K562 (cell line): Measurements from ENCODE around the gene MAML3.

Experiments
- BACH1 ChIP-seq: fragments of 200-800 bp; sonication (Bioruptor generic); IDR thresholded peaks from 2 replicates; pipeline ENCODE4 v1.6.1; 2016; ENCODE audit warnings: missing genetic modification characterization, missing compliant biosample characterization
- KAT2B ChIP-seq: IDR thresholded peaks from one replicate; pipeline ENCODE4 v1.6.1; 2012; ENCODE audit warnings: low read depth, mild to moderate bottlenecking, control low read depth, inconsistent platforms, low read length, moderate library complexity
- MYC ChIP-seq, 2 experiments: fragments of 250-450 bp in 1 of 2; sonication (Bioruptor Pico) in 1 of 2; IDR thresholded peaks; 2 replicates each; pipeline versions ENCODE4 v1.5.1 to v1.6.1; 2012 to 2021; ENCODE audit warnings: low read depth in 2 of 2, borderline replicate concordance in 1 of 2, improper control_type of control experiment in 1 of 2, low read length in 1 of 2, mild to moderate bottlenecking in 1 of 2, moderate library complexity in 1 of 2
- SAP30 ChIP-seq: fragments of 200-600 bp; sonication (generic); IDR thresholded peaks from 2 replicates; pipeline ENCODE4 v1.6.1; 2012; ENCODE audit warnings: borderline replicate concordance, low read depth, mild to moderate bottlenecking, moderate library complexity, low read length, control low read depth, inconsistent platforms; ENCODE audit not compliant: insufficient read depth, poor library complexity, severe bottlenecking
- SETDB1 ChIP-seq: IDR thresholded peaks from one replicate; pipeline ENCODE4 v1.6.1; 2012; ENCODE audit warnings: low read length, control low read depth, inconsistent platforms
- XRCC5 ChIP-seq: fragments of 200-400 bp; formaldehyde crosslinking; IDR thresholded peaks from 2 replicates; pipeline ENCODE4 v1.6.1; 2017; ENCODE audit warnings: low read depth, mild to moderate bottlenecking, low read length
- ZNF146 ChIP-seq: IDR thresholded peaks from one replicate; pipeline ENCODE4 v1.6.1; 2018; ENCODE audit warnings: missing compliant biosample characterization; ENCODE audit not compliant: unreplicated experiment
- ZNF165 ChIP-seq: fragments of 250-450 bp; sonication (Bioruptor Pico); IDR thresholded peaks from 2 replicates; pipeline ENCODE4 v1.4.0; 2020; ENCODE audit warnings: borderline replicate concordance
- ZNF76 ChIP-seq: fragments of 250-450 bp; sonication (Bioruptor Pico); IDR thresholded peaks from 2 replicates; pipeline ENCODE4 v1.4.0; 2020; ENCODE audit warnings: mild to moderate bottlenecking, moderate library complexity, borderline replicate concordance
- TF ChIP-seq, protein P1 (sequence below), 3 experiments: IDR thresholded peaks in 2 of 3; conservative IDR thresholded peaks in 1 of 3; 2 replicates each; pipeline ENCODE4 v1.5.1; 2011 to 2012; ENCODE audit warnings: low read length in 3 of 3, mild to moderate bottlenecking in 3 of 3, control low read depth in 2 of 3, improper control_type of control experiment in 1 of 3, inconsistent platforms in 1 of 3, low read depth in 1 of 3, mixed read lengths in 1 of 3, moderate library complexity in 1 of 3; ENCODE audit not compliant: insufficient read depth in 2 of 3
- TF ChIP-seq, protein P2 (sequence below): fragments of 250-450 bp; sonication (Bioruptor Pico); IDR thresholded peaks from 2 replicates; pipeline ENCODE4 v1.8.0; 2021; ENCODE audit warnings: mild to moderate bottlenecking, moderate library complexity
- TF ChIP-seq, protein P3 (sequence below): fragments of 250-450 bp; sonication (Bioruptor Pico); IDR thresholded peaks from 2 replicates; pipeline ENCODE4 v1.4.0; 2020; ENCODE audit warnings: mild to moderate bottlenecking, moderate library complexity
- TF ChIP-seq, protein P4 (sequence below): sonication (generic); formaldehyde crosslinking; IDR thresholded peaks from 2 replicates; pipeline ENCODE4 v1.8.1; 2023; ENCODE audit warnings: mild to moderate bottlenecking, missing genetic modification reagents
- TF ChIP-seq, protein P5 (sequence below): fragments of 450-650 bp; IDR thresholded peaks from 2 replicates; pipeline ENCODE4 v1.6.1; 2014; ENCODE audit warnings: low read depth, mild to moderate bottlenecking, moderate library complexity, borderline replicate concordance

DNA sequence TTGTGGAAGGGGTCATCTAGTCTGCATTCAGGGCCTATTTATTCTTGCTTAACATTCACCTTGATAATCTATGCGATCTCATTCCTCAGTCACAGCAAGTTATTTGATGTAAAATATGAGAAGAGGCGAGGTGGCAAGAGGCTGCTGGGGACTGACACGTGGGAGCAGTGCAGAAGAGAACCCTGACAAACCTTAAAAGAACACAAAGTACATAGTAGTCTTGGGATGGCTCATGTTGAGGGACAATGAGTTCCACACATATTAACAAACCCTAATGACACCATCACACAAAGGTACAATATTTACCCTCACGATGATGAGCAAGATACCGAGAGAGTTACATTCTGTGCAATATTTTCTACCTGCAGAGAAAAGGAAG, 57.5 kb downstream of the MAML3 start:
- TF ChIP-seq ZNF165 (no peak), ZNF146 (CRISPR knock-in tag) (no peak), KAT2B (no peak), XRCC5 (no peak), MYC (IDR thresholded peaks at IDR 0.05; ENCODE audit: low read depth, low read length) (no peak), MYC (CRISPR knock-in tag; IDR thresholded peaks at IDR 0.05; ENCODE audit: borderline replicate concordance, low read depth) (no peak), SAP30 (no peak), ZNF76 (CRISPR knock-in tag) (no peak), BACH1 (tag) (no peak), SETDB1 (no peak)
- TF ChIP-seq, protein P1, sequence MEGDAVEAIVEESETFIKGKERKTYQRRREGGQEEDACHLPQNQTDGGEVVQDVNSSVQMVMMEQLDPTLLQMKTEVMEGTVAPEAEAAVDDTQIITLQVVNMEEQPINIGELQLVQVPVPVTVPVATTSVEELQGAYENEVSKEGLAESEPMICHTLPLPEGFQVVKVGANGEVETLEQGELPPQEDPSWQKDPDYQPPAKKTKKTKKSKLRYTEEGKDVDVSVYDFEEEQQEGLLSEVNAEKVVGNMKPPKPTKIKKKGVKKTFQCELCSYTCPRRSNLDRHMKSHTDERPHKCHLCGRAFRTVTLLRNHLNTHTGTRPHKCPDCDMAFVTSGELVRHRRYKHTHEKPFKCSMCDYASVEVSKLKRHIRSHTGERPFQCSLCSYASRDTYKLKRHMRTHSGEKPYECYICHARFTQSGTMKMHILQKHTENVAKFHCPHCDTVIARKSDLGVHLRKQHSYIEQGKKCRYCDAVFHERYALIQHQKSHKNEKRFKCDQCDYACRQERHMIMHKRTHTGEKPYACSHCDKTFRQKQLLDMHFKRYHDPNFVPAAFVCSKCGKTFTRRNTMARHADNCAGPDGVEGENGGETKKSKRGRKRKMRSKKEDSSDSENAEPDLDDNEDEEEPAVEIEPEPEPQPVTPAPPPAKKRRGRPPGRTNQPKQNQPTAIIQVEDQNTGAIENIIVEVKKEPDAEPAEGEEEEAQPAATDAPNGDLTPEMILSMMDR (IDR thresholded peaks at IDR 0.05 in 2 of 3, conservative IDR thresholded peaks at IDR 0.05 in 1 of 3; ENCODE audit: insufficient read depth in 2 of 3, low read depth in 1 of 3, low read length in 3 of 3) = no peak
- TF ChIP-seq, protein P2, sequence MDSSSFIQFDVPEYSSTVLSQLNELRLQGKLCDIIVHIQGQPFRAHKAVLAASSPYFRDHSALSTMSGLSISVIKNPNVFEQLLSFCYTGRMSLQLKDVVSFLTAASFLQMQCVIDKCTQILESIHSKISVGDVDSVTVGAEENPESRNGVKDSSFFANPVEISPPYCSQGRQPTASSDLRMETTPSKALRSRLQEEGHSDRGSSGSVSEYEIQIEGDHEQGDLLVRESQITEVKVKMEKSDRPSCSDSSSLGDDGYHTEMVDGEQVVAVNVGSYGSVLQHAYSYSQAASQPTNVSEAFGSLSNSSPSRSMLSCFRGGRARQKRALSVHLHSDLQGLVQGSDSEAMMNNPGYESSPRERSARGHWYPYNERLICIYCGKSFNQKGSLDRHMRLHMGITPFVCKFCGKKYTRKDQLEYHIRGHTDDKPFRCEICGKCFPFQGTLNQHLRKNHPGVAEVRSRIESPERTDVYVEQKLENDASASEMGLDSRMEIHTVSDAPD (CRISPR knock-in tag) = no peak
- TF ChIP-seq, protein P3, sequence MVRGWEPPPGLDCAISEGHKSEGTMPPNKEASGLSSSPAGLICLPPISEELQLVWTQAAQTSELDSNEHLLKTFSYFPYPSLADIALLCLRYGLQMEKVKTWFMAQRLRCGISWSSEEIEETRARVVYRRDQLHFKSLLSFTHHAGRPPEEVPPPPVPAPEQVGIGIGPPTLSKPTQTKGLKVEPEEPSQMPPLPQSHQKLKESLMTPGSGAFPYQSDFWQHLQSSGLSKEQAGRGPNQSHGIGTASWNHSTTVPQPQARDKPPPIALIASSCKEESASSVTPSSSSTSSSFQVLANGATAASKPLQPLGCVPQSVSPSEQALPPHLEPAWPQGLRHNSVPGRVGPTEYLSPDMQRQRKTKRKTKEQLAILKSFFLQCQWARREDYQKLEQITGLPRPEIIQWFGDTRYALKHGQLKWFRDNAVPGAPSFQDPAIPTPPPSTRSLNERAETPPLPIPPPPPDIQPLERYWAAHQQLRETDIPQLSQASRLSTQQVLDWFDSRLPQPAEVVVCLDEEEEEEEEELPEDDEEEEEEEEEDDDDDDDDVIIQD (CRISPR knock-in tag) = no peak
- TF ChIP-seq, protein P4, sequence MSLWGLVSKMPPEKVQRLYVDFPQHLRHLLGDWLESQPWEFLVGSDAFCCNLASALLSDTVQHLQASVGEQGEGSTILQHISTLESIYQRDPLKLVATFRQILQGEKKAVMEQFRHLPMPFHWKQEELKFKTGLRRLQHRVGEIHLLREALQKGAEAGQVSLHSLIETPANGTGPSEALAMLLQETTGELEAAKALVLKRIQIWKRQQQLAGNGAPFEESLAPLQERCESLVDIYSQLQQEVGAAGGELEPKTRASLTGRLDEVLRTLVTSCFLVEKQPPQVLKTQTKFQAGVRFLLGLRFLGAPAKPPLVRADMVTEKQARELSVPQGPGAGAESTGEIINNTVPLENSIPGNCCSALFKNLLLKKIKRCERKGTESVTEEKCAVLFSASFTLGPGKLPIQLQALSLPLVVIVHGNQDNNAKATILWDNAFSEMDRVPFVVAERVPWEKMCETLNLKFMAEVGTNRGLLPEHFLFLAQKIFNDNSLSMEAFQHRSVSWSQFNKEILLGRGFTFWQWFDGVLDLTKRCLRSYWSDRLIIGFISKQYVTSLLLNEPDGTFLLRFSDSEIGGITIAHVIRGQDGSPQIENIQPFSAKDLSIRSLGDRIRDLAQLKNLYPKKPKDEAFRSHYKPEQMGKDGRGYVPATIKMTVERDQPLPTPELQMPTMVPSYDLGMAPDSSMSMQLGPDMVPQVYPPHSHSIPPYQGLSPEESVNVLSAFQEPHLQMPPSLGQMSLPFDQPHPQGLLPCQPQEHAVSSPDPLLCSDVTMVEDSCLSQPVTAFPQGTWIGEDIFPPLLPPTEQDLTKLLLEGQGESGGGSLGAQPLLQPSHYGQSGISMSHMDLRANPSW = no peak
- TF ChIP-seq, protein P5, sequence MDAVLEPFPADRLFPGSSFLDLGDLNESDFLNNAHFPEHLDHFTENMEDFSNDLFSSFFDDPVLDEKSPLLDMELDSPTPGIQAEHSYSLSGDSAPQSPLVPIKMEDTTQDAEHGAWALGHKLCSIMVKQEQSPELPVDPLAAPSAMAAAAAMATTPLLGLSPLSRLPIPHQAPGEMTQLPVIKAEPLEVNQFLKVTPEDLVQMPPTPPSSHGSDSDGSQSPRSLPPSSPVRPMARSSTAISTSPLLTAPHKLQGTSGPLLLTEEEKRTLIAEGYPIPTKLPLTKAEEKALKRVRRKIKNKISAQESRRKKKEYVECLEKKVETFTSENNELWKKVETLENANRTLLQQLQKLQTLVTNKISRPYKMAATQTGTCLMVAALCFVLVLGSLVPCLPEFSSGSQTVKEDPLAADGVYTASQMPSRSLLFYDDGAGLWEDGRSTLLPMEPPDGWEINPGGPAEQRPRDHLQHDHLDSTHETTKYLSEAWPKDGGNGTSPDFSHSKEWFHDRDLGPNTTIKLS = no peak
